OCI-LY7 (cell line): ENCODE measurements around the gene SLX4IP. TPM values are rescaled to one million over a fixed set of nuclear protein-coding genes. Genes with fewer than 3 reads are reported as not detected.
A peak's percentile ranks its signal among the peaks of the same experiment; 100 is the strongest.
"Not testable (repeated sequence)": the region's sequence is repeated elsewhere in the genome, so short reads cannot be mapped to it uniquely, and the experiment has no call there.

ENCODE experiments used
- BruUV-seq: library from RNA; stranded (reverse); fragments of 400-500 nt; replicated peaks from 2 replicates; lab custom pipeline; 2021; lab: Mats Ljungman, UMichigan
- CTCF ChIA-PET: fragments of 300-600 bp; sonication (Branson Sonifier 250); formaldehyde crosslinking; loops from one replicate; lab custom pipeline; 2022; ENCODE audit warnings: antibody characterized with exemption; ENCODE audit not compliant: unreplicated experiment; lab: Charles Lee
- POLR2A ChIA-PET: fragments of 300-600 bp; sonication (Branson Sonifier 250); formaldehyde crosslinking; loops from one replicate; lab custom pipeline; 2022; ENCODE audit warnings: antibody characterized with exemption; lab: Charles Lee
- DNase-seq: peaks from one replicate; pipeline ENCODE4 v3.0.0-alpha.2; 2015; ENCODE audit warnings: low spot score
- H2AFZ ChIP-seq: fragments of 200-600 bp; sonication (generic), shearing (Covaris generic); 2 replicates; pipeline ENCODE4 v1.6.1; 2014; ENCODE audit warnings: mild to moderate bottlenecking, antibody characterized with exemption, low read length, moderate library complexity
- H3K27ac ChIP-seq: fragments of 200-600 bp; sonication (generic); 2 replicates; pipeline ENCODE4 v1.5.1; 2014; ENCODE audit warnings: mixed run types, low read depth, mild to moderate bottlenecking, moderate library complexity, low read length, inconsistent platforms; ENCODE audit not compliant: poor library complexity, severe bottlenecking
- H3K36me3 ChIP-seq: fragments of 200-600 bp; sonication (generic); 2 replicates; pipeline ENCODE4 v1.6.1; 2014; ENCODE audit warnings: mild to moderate bottlenecking, antibody characterized with exemption, low read length, moderate library complexity, mixed read lengths; ENCODE audit not compliant: insufficient read depth
- H3K4me1 ChIP-seq: fragments of 200-600 bp; sonication (generic); 2 replicates; pipeline ENCODE4 v1.5.1; 2014; ENCODE audit warnings: mild to moderate bottlenecking, low read length; ENCODE audit not compliant: insufficient read depth, poor library complexity, severe bottlenecking
- H3K4me2 ChIP-seq: fragments of 200-600 bp; sonication (generic); 2 replicates; pipeline ENCODE4 v1.6.1; 2014; ENCODE audit warnings: mild to moderate bottlenecking, low read length
- H3K4me3 ChIP-seq: fragments of 200-600 bp; sonication (generic); 2 replicates; pipeline ENCODE4 v1.5.1; 2014; ENCODE audit warnings: mild to moderate bottlenecking, low read depth, low read length; ENCODE audit not compliant: poor library complexity, severe bottlenecking
- H3K79me2 ChIP-seq: fragments of 200-600 bp; sonication (generic); 2 replicates; pipeline ENCODE4 v1.6.1; 2016; ENCODE audit warnings: low read depth, mild to moderate bottlenecking, low read length, moderate library complexity, mixed read lengths; ENCODE audit not compliant: insufficient read depth
- H3K9me2 ChIP-seq: fragments of 200-600 bp; sonication (generic); 2 replicates; pipeline ENCODE4 v1.6.1; 2016; ENCODE audit warnings: mild to moderate bottlenecking, low read length, mixed read lengths; ENCODE audit not compliant: insufficient read depth
- H3K9me3 ChIP-seq: fragments of 200-600 bp; sonication (generic); 2 replicates; pipeline ENCODE4 v1.6.1; 2014; ENCODE audit warnings: mild to moderate bottlenecking, mixed run types, low read length, mixed read lengths
- H4K20me1 ChIP-seq: fragments of 200-600 bp; sonication (generic); 2 replicates; pipeline ENCODE4 v1.6.1; 2014; ENCODE audit warnings: mild to moderate bottlenecking, antibody characterized with exemption, low read length, moderate library complexity, mixed read lengths; ENCODE audit not compliant: insufficient read depth
- EZH2phosphoT487 ChIP-seq: fragments of 200-600 bp; sonication (generic); IDR thresholded peaks from 2 replicates; pipeline ENCODE4 v1.6.1; 2018; ENCODE audit warnings: low read depth, borderline replicate concordance, mild to moderate bottlenecking, mixed run types, antibody characterized with exemption, low read length, moderate library complexity, mixed read lengths
- intact Hi-C: fragments of 100-400 bp; cut with micrococcal nuclease; formaldehyde crosslinking; loops from one replicate; pipeline ENCODE4 v1.10.0; 2022; ENCODE audit not compliant: unreplicated experiment
- total RNA-seq, 2 experiments: library from RNA; depleted of rRNA in 1 of 2; stranded (reverse); fragments of >200 nt in 1 of 2; shearing (Covaris generic) in 1 of 2; gene quantifications; 2 replicates each; pipeline ENCODE4 v1.2.3, GENCODE V29; 2014 to 2022
- TF ChIP-seq, protein P1 (sequence below): fragments of 200-600 bp; sonication (generic); conservative IDR thresholded peaks from 2 replicates; pipeline ENCODE4 v1.5.1; 2014; ENCODE audit warnings: mild to moderate bottlenecking, antibody characterized with exemption, low read length, moderate library complexity, mixed read lengths

Gene SLX4IP
- total RNA-seq, 2 experiments from 2014 or later, result 4.1 to 9.2 TPM

DNA sequence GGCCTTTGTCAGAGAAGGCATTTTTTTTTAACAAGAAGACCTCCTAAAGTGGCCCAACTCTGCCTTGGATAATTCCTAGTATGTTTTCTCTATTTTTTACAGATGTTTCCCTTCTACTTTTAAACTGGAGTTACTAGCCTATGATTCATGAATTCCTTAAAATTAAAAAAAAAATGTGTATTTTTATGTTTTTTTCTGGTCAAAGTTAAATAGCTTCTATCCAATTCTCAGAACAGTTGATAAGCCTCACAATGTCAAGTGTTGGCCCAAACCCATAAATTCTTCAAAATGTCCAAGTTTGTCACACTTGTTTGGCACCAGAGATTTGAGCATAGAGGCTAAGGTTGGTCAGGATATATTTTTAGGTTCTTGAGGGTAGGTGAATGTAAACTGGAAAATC is 174.7 kb downstream of the SLX4IP start:
- intact Hi-C loops, result no loop called here
- H4K20me1 ChIP-seq, result no peaks in the 10 kb centered on the region
- H2AFZ ChIP-seq, result no peak overlapping the region
- no peaks in the 10 kb centered on the region for H3K4me1 ChIP-seq
- DNase-seq, result no peak
- BruUV-seq, result no TSS peak
- no peak overlapping the region for H3K4me3 ChIP-seq
- TF ChIP-seq, protein P1, sequence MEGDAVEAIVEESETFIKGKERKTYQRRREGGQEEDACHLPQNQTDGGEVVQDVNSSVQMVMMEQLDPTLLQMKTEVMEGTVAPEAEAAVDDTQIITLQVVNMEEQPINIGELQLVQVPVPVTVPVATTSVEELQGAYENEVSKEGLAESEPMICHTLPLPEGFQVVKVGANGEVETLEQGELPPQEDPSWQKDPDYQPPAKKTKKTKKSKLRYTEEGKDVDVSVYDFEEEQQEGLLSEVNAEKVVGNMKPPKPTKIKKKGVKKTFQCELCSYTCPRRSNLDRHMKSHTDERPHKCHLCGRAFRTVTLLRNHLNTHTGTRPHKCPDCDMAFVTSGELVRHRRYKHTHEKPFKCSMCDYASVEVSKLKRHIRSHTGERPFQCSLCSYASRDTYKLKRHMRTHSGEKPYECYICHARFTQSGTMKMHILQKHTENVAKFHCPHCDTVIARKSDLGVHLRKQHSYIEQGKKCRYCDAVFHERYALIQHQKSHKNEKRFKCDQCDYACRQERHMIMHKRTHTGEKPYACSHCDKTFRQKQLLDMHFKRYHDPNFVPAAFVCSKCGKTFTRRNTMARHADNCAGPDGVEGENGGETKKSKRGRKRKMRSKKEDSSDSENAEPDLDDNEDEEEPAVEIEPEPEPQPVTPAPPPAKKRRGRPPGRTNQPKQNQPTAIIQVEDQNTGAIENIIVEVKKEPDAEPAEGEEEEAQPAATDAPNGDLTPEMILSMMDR, result no peak
- TF ChIP-seq EZH2phosphoT487, result no peak
- POLR2A ChIA-PET, result no interaction called here
- CTCF ChIA-PET, result no interaction called here
- H3K36me3 ChIP-seq, result no peaks in the 10 kb centered on the region
- no peaks in the 10 kb centered on the region for H3K9me3 ChIP-seq
- H3K4me2 ChIP-seq, result no peak overlapping the region
- no peak overlapping the region for H3K27ac ChIP-seq
- H3K9me2 ChIP-seq, result no peaks in the 10 kb centered on the region
- no peaks in the 10 kb centered on the region for H3K79me2 ChIP-seq

DNA sequence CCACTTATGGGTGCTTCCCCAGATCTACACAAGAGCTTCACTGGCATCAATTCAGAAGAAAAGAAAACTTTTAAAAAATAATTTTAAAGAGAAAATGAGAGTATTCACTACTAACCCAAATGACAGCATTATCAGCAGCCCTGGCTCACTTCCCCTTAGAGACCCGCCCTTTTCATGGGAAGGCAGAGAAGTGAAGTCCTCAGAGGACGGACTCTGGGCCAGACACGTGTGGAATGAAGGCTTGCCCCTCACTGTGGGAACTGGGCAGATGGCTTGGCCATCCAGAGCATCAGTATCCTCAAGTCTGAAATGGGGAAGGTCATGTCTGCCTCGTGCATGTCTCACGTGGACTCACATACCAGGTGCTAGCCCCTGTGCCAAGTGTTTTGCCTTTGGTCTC is 175.1 kb downstream of the SLX4IP start:
- no TSS peak for BruUV-seq
- no peaks in the 10 kb centered on the region for H3K4me1 ChIP-seq
- no peak overlapping the region for H3K4me2 ChIP-seq
- H2AFZ ChIP-seq, result no peak overlapping the region
- TF ChIP-seq, protein P1, result no peak
- no peak for TF ChIP-seq EZH2phosphoT487
- ChIA-PET CTCF (no interaction called here), POLR2A (no interaction called here)
- no peaks in the 10 kb centered on the region for H3K36me3 ChIP-seq
- H3K9me3 ChIP-seq, result no peaks in the 10 kb centered on the region
- intact Hi-C loops, result no loop called here
- no peak for DNase-seq
- no peaks in the 10 kb centered on the region for H3K9me2 ChIP-seq
- no peaks in the 10 kb centered on the region for H3K79me2 ChIP-seq
- H3K4me3 ChIP-seq, result no peak overlapping the region
- H3K27ac ChIP-seq, result no peak overlapping the region
- no peaks in the 10 kb centered on the region for H4K20me1 ChIP-seq

DNA sequence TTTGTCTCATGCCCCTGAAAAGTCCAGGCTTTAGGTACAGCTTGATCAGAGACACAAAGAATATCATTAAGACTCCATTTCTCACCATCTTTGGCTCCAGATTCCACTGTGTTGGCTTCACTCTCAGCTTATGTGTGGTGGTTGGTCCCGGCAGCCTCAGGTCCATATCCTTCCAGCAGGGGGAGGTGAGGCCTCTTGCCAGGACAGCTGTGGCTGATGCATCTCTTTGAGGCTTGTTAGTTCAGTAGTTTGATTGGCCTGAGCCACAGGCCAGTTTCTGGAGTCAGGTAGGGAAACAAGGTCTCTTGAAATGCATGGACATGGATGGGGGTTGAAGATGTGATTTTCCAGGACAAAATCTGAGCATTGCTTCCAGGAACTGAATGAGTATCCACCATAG is 176.3 kb downstream of the SLX4IP start:
- POLR2A ChIA-PET, result interaction anchor here (0.6 kb wide), 1 partner anchor 177 kb away, joined by 4 read pairs; the partner anchor contains the start of gene SLX4IP
- Histone ChIP-seq H4K20me1 (no peaks in the 10 kb centered on the region), H2AFZ (no peak overlapping the region), H3K4me2 (no peak overlapping the region), H3K79me2 (no peaks in the 10 kb centered on the region), H3K27ac (no peak overlapping the region), H3K9me3 (no peaks in the 10 kb centered on the region), H3K36me3 (no peaks in the 10 kb centered on the region), H3K4me3 (no peak overlapping the region), H3K4me1 (no peaks in the 10 kb centered on the region), H3K9me2 (no peaks in the 10 kb centered on the region)
- intact Hi-C loops, result no loop called here
- CTCF ChIA-PET, result no interaction called here
- peak; percentile 10 for DNase-seq
- BruUV-seq, result no TSS peak
- no peak for TF ChIP-seq EZH2phosphoT487
- TF ChIP-seq, protein P1, result peak; percentile 38; the same call in 1 of the 2 replicates

DNA sequence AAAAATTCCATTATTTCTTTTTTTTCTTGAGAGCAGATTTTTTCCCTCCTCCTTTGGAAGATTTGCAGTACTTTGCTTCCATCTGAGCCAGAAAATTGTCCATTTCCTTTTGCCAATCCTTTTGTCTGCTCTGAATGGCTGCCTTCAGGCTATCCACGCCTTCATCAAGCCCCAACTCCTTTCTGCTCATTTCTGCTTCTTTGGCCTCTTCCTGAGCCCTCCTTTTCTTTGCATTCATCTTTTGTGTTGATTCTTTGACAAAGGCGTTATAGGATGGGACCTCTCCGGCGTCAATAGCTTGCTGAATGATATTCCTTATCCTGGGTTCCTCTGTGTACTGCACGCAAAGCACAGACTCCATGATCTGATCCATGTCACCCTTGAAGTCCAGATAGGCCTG is 178.3 kb downstream of the SLX4IP start:
- H3K9me2 ChIP-seq, H2AFZ ChIP-seq, H4K20me1 ChIP-seq, POLR2A ChIA-PET, H3K27ac ChIP-seq, intact Hi-C loops, BruUV-seq, H3K9me3 ChIP-seq, H3K4me2 ChIP-seq, H3K36me3 ChIP-seq, H3K4me1 ChIP-seq, H3K79me2 ChIP-seq, CTCF ChIA-PET, H3K4me3 ChIP-seq, DNase-seq: not testable (repeated sequence)
